Central memory CD8-positive, alpha-beta T cell (primary cell): Measurements from ENCODE around the gene SLC7A6.

ENCODE experiments used
- ATAC-seq: fragments of 150-1000 bp; cut with Tn5 transposase; replicated peaks from 2 replicates; pipeline ENCODE4 v1.10.0; 2022; ENCODE audit warnings: mild to moderate bottlenecking, moderate FRiP score, moderate number of reproducible peaks; ENCODE audit not compliant: poor library complexity, severe bottlenecking; ENCODE audit errors: extremely low read depth
- DNase-seq, 2 donors: peaks; one replicate each; pipeline ENCODE4 v3.0.0; 2021; ENCODE audit warnings: low spot score in 2 of 2
- H3K27ac Mint-ChIP-seq: one replicate; pipeline ENCODE4 v1.8.0; 2022; ENCODE audit warnings: low read depth, mild to moderate bottlenecking, moderate library complexity, mixed read lengths
- H3K27me3 Mint-ChIP-seq: one replicate; pipeline ENCODE4 v1.8.0; 2022; ENCODE audit warnings: mixed read lengths
- H3K36me3 Mint-ChIP-seq: one replicate; pipeline ENCODE4 v1.8.0; 2022; ENCODE audit warnings: mild to moderate bottlenecking, moderate library complexity, mixed read lengths; ENCODE audit not compliant: insufficient read depth
- H3K4me1 Mint-ChIP-seq: one replicate; pipeline ENCODE4 v1.8.0; 2022; ENCODE audit warnings: mixed read lengths
- H3K4me3 Mint-ChIP-seq: one replicate; pipeline ENCODE4 v1.8.0; 2022; ENCODE audit warnings: mild to moderate bottlenecking, moderate library complexity, mixed read lengths
- H3K9me3 Mint-ChIP-seq: one replicate; pipeline ENCODE4 v1.8.0; 2022; ENCODE audit warnings: mixed read lengths

Gene SLC7A6

DNA sequence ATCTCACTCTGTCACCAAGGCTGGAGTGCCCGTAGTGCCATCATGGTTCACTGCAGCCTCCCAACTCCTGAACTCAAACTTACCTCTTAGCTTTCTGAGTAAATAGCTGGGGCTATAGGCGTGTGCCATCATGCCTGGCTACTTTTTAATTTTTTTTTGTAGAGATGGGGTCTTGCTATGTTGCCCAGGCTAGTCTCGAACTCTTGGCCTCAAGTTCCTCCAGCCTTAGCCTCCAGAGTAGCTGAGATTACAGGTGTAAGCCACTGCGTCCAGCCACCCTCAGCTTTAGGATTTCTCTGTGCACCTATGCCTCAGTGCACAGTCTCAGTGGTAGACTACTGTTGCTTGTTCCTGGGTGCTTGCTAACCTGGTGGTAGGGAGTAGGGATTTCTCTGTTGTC lies 5.5 kb downstream of the SLC7A6 start:
- no peak overlapping the region for H3K4me3 Mint-ChIP-seq
- H3K36me3 Mint-ChIP-seq, result peaks cover 25% of the 10 kb centered on the region

DNA sequence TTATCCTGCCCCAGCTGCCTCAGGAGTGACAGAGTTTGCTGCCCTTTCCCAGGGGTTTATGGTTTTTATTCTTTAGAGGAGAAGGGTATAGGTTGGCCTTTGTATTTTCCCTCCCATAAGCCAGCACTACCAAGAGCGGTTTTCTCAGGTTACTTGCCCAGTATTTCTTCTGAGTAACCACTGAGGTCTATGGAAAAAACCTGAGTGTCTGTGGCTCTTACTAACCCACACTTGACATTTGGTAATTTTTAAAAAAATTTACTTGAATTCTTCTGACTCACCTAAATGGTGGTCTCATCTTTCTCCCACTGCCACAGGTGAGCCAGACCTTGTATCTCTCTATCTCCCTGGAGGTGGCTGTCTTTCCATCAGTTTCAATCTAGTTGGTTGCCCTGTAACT lies 6.0 kb downstream of the SLC7A6 start:
- ATAC-seq (no peak), DNase-seq (no peak)
- peaks cover 22% of the 10 kb centered on the region for H3K36me3 Mint-ChIP-seq
- H3K4me3 Mint-ChIP-seq, result no peak overlapping the region
- peaks cover 49% of the 10 kb centered on the region for H3K4me1 Mint-ChIP-seq
- no peak overlapping the region for H3K27ac Mint-ChIP-seq
- no peaks in the 10 kb centered on the region for H3K27me3 Mint-ChIP-seq
- H3K9me3 Mint-ChIP-seq, result no peaks in the 10 kb centered on the region

More for the DNA sequence above, 5.5 kb downstream of the SLC7A6 start:
- no peak for DNase-seq
- Mint-ChIP-seq H3K27ac (peak overlapping the region; percentile 42), H3K9me3 (no peaks in the 10 kb centered on the region), H3K27me3 (no peaks in the 10 kb centered on the region), H3K4me1 (peaks cover 51% of the 10 kb centered on the region)
- no peak for ATAC-seq

DNA sequence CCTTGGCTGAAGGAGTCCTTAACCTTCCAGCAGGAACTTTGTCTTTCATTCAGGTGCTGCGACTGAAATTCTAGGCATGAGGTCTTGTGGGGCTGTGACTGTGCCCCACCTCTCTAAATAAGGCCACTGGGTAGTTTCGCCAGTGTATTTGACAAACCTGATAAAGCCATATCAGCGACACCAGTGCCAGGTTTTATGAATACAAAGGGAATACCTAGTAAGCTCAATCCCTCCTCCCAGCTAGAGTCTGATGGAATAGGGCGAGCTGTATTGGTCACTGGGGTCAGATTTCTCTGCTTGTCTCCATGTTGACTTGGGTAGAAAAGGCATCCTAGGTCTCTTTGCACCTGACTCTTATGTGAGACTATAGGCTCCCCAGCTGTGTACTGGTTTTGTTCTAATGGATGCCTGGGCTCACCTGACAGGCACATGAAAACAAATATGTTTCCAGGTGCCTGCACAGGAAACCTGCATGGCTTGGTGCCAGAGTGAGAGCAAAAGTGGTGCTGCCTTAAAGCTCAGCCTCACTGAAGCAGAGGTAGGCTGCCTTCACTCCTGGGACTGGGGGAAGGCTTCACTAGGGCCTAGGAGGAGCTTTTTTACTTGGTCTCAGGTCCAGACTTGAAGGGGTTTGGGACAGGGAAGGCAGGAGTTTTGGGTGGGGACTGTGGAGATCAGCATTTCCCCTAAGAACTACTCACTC lies 8.3 kb downstream of the SLC7A6 start:
- Mint-ChIP-seq H3K9me3 (no peaks in the 10 kb centered on the region), H3K27me3 (no peaks in the 10 kb centered on the region), H3K4me3 (peak overlapping the region; percentile 47), H3K4me1 (peaks cover 45% of the 10 kb centered on the region), H3K27ac (peak overlapping the region; percentile 42), H3K36me3 (peaks cover 21% of the 10 kb centered on the region)
- ATAC-seq (no peak), DNase-seq (peak; percentile 31 to 32)

DNA sequence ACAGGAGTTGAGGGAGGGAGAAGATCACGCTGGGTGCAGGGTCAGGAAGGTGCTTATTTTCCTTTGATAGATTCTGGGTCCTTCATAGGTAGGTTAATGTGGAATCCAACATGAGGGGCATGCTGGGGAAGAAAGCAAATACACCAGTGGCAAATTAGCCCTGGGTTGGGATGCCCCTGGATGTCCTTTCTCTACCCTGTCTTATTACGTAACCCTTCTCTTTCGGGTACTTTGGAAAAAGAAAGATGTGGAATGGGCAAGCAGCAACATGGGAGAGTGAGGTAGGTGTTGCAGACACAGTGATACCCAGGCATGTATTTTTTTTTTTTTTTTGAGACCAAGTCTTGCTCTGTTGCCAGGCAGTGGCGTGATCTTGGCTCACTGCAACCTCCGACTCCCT lies 9.1 kb downstream of the SLC7A6 start:
- H3K27ac Mint-ChIP-seq, result peak overlapping the region; percentile 42

DNA sequence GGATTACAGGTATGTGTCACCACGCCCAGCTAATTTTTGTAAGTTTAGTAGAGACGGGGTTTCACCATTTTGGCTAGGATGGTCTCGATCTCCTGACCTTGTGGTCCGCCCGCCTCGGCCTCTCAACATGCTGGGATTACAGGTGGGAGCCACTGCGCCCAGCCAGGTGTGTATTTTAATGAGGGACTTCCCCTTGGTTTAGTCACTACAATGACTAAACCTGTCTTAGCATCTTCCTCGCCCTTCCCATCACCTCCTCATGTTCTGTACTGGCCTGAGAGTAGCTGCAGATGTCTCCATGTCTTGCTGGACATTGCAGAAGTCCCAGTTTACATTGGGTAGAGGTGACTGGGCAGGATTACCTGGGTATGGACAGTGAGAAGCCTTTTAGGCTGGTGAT lies 9.6 kb downstream of the SLC7A6 start:
- Mint-ChIP-seq H3K4me1 (peaks cover 38% of the 10 kb centered on the region), H3K27me3 (no peaks in the 10 kb centered on the region), H3K36me3 (peaks cover 21% of the 10 kb centered on the region), H3K4me3 (no peak overlapping the region), H3K9me3 (no peaks in the 10 kb centered on the region), H3K27ac (peak overlapping the region; percentile 42)
- ATAC-seq (no peak), DNase-seq (no peak)

More for the DNA sequence above, 9.1 kb downstream of the SLC7A6 start:
- no peaks in the 10 kb centered on the region for H3K9me3 Mint-ChIP-seq
- DNase-seq (no peak), ATAC-seq (no peak)
- H3K4me3 Mint-ChIP-seq, result peak overlapping the region; percentile 47
- H3K27me3 Mint-ChIP-seq, result no peaks in the 10 kb centered on the region
- peaks cover 40% of the 10 kb centered on the region for H3K4me1 Mint-ChIP-seq
- H3K36me3 Mint-ChIP-seq, result peaks cover 21% of the 10 kb centered on the region

DNA sequence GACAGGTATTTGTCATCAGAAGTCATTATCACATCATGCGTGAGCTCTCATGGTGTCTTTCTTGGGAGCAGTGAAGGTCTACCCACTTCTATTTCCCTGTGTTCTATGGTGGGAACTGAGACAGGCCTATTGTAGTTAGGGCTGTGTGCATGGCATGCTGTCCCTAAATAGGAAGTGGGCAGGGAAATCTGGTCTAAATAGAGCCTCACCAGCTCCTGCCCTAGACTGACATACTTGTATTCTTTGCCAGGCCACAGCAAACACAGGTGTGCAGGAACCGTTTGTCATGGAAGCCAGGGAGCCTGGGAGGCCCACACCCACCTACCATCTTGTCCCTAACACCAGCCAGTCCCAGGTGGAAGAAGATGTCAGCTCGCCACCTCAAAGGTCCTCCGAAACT lies 10.1 kb downstream of the SLC7A6 start:
- Mint-ChIP-seq H3K36me3 (peaks cover 19% of the 10 kb centered on the region), H3K27me3 (no peaks in the 10 kb centered on the region), H3K4me1 (peaks cover 33% of the 10 kb centered on the region), H3K27ac (no peak overlapping the region), H3K9me3 (no peaks in the 10 kb centered on the region), H3K4me3 (no peak overlapping the region)
- DNase-seq (no peak), ATAC-seq (no peak)

DNA sequence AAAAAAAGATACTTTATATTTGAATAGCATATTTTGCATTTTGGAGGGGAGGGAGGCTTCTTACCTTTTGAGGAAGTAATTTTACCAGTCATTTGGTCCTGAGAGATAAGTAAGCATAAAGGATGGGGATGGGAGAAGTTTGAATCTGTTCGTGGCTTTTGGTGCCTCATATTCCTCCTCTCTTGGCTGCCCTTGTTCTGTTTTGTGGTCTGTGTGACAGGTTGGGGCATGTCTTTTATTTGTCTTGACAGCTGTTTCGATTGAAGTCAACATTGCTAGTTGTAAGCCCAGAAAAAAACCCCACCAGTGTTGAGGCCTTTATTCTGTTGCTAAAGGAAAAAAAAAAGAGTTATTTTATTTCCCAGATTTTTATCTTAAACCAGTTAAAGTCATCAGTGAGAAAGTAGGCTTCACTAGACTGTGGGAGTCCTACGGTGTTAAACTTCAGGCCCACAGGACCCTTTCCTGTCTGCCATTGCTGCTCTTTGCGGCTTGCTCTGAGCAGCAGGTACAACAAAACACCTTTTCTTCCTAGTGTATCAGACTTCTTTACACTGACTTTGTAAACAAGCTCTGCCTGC lies 11.4 kb downstream of the SLC7A6 start:
- H3K27ac Mint-ChIP-seq, result peak overlapping the region; percentile 79
- DNase-seq (peak in 1 of 2 donors; percentile 21), ATAC-seq (peak; percentile 85)
- no peaks in the 10 kb centered on the region for H3K9me3 Mint-ChIP-seq
- peaks cover 18% of the 10 kb centered on the region for H3K36me3 Mint-ChIP-seq
- H3K4me1 Mint-ChIP-seq, result peaks cover 34% of the 10 kb centered on the region
- peak overlapping the region; percentile 59 for H3K4me3 Mint-ChIP-seq
- H3K27me3 Mint-ChIP-seq, result no peaks in the 10 kb centered on the region

DNA sequence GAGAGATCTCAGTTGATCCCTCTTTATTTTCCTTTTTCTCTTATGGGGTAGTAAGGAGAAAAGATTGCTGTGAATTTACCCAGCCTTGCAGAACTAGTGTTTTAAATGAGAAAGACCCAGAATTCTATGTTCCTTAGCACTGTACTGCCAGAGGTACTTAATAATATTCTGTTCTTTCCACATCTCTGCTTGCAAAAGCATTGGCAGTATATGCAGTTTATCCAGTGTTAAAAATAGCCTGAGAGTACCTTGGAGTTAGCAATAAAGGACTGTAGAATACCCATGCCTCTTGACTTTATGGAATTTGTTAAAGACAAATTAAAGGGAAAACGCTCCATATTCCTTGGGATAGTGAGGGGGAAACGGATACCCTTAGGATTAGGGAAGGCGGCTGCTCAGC lies 11.9 kb downstream of the SLC7A6 start:
- no peak for DNase-seq
- H3K27ac Mint-ChIP-seq, result peak overlapping the region; percentile 79
- H3K9me3 Mint-ChIP-seq, result no peaks in the 10 kb centered on the region
- ATAC-seq, result no peak
- H3K4me1 Mint-ChIP-seq, result peaks cover 40% of the 10 kb centered on the region
- peak overlapping the region; percentile 59 for H3K4me3 Mint-ChIP-seq
- no peaks in the 10 kb centered on the region for H3K27me3 Mint-ChIP-seq
- H3K36me3 Mint-ChIP-seq, result peaks cover 14% of the 10 kb centered on the region

DNA sequence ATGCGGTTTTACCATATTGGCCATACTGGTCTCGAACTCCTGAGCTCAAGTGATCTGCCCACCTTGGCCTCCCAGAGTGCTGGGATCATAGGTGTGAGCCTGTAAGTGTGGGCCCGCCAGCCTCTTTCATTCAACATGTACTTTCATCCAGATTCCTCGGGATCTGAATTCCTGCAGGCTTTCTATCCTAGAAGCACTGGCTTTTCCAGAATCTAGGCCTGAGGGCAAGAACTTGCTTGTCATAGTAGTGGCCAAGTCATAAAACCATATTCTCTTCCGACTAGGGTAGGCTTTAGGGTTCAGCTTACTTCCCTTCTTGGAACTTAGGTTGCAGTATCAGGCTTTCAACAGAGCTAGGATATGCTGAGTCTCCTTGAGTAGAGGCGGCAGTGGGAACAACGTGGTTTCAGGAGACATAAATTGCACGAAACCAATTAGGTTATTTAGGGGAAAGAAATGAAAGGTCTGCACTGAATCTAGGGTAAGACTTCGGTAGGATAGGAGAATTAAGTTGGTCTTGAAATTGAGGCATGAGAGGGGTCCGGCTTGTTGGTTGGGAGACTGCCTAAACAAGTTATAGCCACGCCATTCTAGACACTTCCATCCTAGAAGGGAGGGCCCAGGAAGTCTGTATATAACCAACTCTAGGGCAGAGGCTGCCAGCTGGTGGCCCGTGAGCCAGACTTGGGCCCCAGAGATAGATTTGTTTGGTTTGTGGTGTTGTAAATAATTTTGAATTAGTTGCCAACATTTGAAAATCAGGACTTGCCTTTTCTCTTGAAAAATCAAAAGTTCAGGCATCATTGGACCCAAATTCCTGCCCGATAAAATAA lies 15.6 kb downstream of the SLC7A6 start:
- no peak overlapping the region for H3K4me3 Mint-ChIP-seq
- H3K4me1 Mint-ChIP-seq, result peaks cover 54% of the 10 kb centered on the region
- no peaks in the 10 kb centered on the region for H3K9me3 Mint-ChIP-seq
- H3K27me3 Mint-ChIP-seq, result no peaks in the 10 kb centered on the region
- DNase-seq (no peak), ATAC-seq (no peak)
- no peak overlapping the region for H3K27ac Mint-ChIP-seq
- H3K36me3 Mint-ChIP-seq, result peaks cover 13% of the 10 kb centered on the region

DNA sequence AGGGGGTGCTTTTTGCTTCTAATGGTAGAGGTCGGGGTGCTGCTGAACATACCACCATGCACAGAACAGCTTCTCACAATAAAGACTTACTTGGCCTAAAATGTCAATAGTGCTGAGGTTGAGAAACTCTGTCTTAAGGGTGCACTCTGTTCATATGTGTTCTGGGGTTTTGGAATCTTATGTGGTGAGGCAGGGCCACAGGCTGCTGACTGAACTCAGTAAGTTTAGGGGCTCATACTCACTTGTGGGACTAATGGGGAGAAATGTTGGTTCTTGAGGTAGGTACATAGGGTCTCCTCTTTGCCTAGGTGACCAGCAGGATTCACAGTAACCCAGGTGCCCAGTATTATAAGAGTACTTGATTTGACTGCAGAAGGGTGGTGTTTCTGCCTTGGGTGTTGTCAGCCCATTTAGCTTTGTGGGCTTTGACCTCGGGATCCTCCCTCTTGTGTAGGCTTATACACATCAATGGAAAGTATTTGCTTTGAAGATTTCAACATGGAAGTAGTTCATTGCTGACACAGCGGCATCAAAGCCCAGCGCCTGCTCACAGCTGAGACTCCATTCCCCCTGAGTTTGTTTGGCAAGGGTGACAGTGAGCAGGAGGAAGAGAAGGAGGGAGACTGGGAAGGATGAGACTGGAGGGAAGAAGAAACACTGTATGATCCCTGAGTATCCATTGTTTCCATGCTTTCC lies 17.2 kb downstream of the SLC7A6 start:
- DNase-seq, result no peak
- Mint-ChIP-seq H3K4me1 (peaks cover 50% of the 10 kb centered on the region), H3K27me3 (no peaks in the 10 kb centered on the region), H3K9me3 (no peaks in the 10 kb centered on the region), H3K4me3 (peak overlapping the region; percentile 41), H3K36me3 (peaks cover 17% of the 10 kb centered on the region), H3K27ac (peak overlapping the region; percentile 47)
- no peak for ATAC-seq

DNA sequence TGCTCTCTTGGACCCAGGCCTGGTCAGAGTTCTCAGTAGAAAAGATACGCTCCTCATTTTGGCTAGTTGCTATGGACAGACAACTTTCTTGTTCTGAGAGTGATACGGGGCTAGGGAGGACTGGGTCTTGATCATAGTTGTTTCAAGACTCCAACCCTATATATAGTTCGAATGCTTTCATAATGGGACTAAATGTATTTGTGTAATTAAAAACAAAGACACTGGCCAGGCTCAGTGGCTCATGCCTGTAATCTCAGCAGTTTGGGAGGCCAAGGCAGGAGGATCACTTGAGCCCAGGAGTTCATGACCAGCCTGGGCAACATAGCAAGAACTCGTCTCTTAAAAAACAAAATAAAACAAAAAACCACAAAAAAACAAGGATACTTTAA lies 17.7 kb downstream of the SLC7A6 start:
- no peak for DNase-seq
- Mint-ChIP-seq H3K9me3 (no peaks in the 10 kb centered on the region), H3K4me1 (peaks cover 56% of the 10 kb centered on the region), H3K27me3 (no peaks in the 10 kb centered on the region), H3K36me3 (peaks cover 16% of the 10 kb centered on the region), H3K4me3 (peak overlapping the region; percentile 41), H3K27ac (peak overlapping the region; percentile 47)
- no peak for ATAC-seq

DNA sequence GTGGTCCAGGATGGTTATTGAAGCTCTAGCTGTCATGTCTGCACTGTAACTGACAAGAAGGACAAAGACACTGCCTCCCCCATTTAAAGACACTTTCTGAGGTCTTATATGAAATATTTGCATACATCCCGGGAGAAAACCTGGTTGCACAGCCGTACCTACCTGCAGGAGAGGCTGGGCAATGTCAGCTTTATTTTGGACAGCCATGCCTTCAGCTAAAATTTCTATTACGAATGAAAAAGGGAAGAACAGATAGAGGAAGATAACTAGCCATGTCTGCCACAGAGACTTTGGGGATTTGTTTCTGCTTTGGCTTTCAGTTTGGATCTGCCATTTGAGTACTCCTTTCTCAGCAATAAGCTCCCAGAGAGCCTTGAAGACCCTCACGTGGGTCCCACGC lies 19.0 kb downstream of the SLC7A6 start:
- Mint-ChIP-seq H3K36me3 (peaks cover 19% of the 10 kb centered on the region), H3K4me1 (peaks cover 66% of the 10 kb centered on the region), H3K27ac (peak overlapping the region; percentile 92), H3K27me3 (no peaks in the 10 kb centered on the region), H3K9me3 (no peaks in the 10 kb centered on the region), H3K4me3 (peak overlapping the region; percentile 42)
- no peak for ATAC-seq
- no peak for DNase-seq
